ENCODE data around the gene FBXO41. TPM values are rescaled to one million over a fixed set of nuclear protein-coding genes. Genes with fewer than 3 reads are reported as not detected.

The FBXO41 gene
- total RNA-seq, 1 donor from 2014 or later, result under 0.01 TPM

- DNase-seq (ENCODE audit: low read depth in 2 of 2), result peak; percentile 32 to 41
These were observed 40.3 kb downstream of the FBXO41 start for GRCh38 chr2:73243884-73244570.

GRCh38 chr2:73239776-73240175 is 44.5 kb downstream of the FBXO41 start:
- DNase-seq (ENCODE audit: low read depth in 2 of 2), result peak; percentile 9 to 92

GRCh38 chr2:73238976-73239375 is 45.3 kb downstream of the FBXO41 start:
- DNase-seq (ENCODE audit: low read depth in 2 of 2), result peak in 1 of 2 donors; percentile 28

GRCh38 chr2:73238149-73238548 is 46.1 kb downstream of the FBXO41 start:
- no peak for DNase-seq (ENCODE audit: low read depth in 2 of 2)

GRCh38 chr2:73237168-73237567 is 47.1 kb downstream of the FBXO41 start:
- DNase-seq (ENCODE audit: low read depth in 2 of 2), result no peak

GRCh38 chr2:73235315-73236028 is 48.8 kb downstream of the FBXO41 start:
- no peak for DNase-seq (ENCODE audit: low read depth in 2 of 2)

- peak; percentile 92 to 95 for DNase-seq (ENCODE audit: low read depth in 2 of 2)
These were observed 50.1 kb downstream of the FBXO41 start, which contains the start of gene CCT7 for GRCh38 chr2:73233932-73234832. TSS of gene CCT7 (plus strand) at chr2:73234308. CDS start at chr2:73234379, 71 bp downstream.

- DNase-seq (ENCODE audit: low read depth in 2 of 2), result peak; percentile 100
These were observed 50.9 kb downstream of the FBXO41 start, which contains the start of gene PRADC1 for GRCh38 chr2:73233154-73233931. TSS of gene PRADC1 (minus strand) at chr2:73233239. CDS start at chr2:73233160, 79 bp downstream.

GRCh38 chr2:73232403-73233153 is 51.7 kb downstream of the FBXO41 start:
- peak; percentile 21 to 23 for DNase-seq (ENCODE audit: low read depth in 2 of 2)

- no peak for DNase-seq (ENCODE audit: low read depth in 2 of 2)
These were observed 55.6 kb downstream of the FBXO41 start for GRCh38 chr2:73228631-73229030.

GRCh38 chr2:73227086-73227485 is 57.2 kb downstream of the FBXO41 start:
- no peak for DNase-seq (ENCODE audit: low read depth in 2 of 2)

- DNase-seq (ENCODE audit: low read depth in 2 of 2), result no peak
These were observed 58.5 kb downstream of the FBXO41 start for GRCh38 chr2:73225513-73226360.

GRCh38 chr2:73223821-73224220 is 60.5 kb downstream of the FBXO41 start:
- DNase-seq (ENCODE audit: low read depth in 2 of 2), result no peak

- DNase-seq (ENCODE audit: low read depth in 2 of 2), result no peak
These were observed 66.0 kb downstream of the FBXO41 start for GRCh38 chr2:73218298-73218697.

- DNase-seq (ENCODE audit: low read depth in 2 of 2), result no peak
These were observed 66.5 kb downstream of the FBXO41 start for GRCh38 chr2:73217826-73218225.

GRCh38 chr2:73217160-73217559 is 67.1 kb downstream of the FBXO41 start:
- DNase-seq (ENCODE audit: low read depth in 2 of 2), result no peak

GRCh38 chr2:73215254-73215653 is 69.0 kb downstream of the FBXO41 start:
- DNase-seq (ENCODE audit: low read depth in 2 of 2), result no peak

GRCh38 chr2:73214120-73215035 is 69.9 kb downstream of the FBXO41 start, which contains the start of gene SMYD5:
TSS of gene SMYD5 (plus strand) at chr2:73214245. CDS start at chr2:73214267, 22 bp downstream.
- DNase-seq (ENCODE audit: low read depth in 2 of 2), result peak; percentile 80 to 93

Data from lung microvascular endothelial cell (primary cell).